Upper lobe of left lung (tissue), 4 donors: Measurements from ENCODE around the gene CCDC126.

Experiments
- EP300 ChIP-seq, 4 donors: sonication (generic); formaldehyde crosslinking; IDR thresholded peaks; one replicate each; pipeline ENCODE4 v1.5.1; 2017; ENCODE audit warnings: antibody characterized with exemption in 4 of 4, control low read depth in 2 of 4
- POLR2A ChIP-seq, 4 donors: fragments of 450-650 bp; IDR thresholded peaks; one replicate each; pipeline ENCODE4 v1.5.1; 2016 to 2017; ENCODE audit warnings: antibody characterized with exemption in 4 of 4, mild to moderate bottlenecking in 2 of 4
- POLR2AphosphoS5 ChIP-seq, 2 donors: sonication (generic); formaldehyde crosslinking; IDR thresholded peaks; one replicate each; pipeline ENCODE4 v1.5.1; 2017; ENCODE audit warnings: antibody characterized with exemption in 2 of 2
- TF ChIP-seq, protein P1 (sequence below), 6 experiments: fragments of 450-650 bp in 4 of 6; fragments of 200-600 bp in 2 of 6; sonication (generic) in 2 of 6; IDR thresholded peaks; one replicate each; pipeline ENCODE4 v1.5.1; 2016 to 2019; ENCODE audit warnings: antibody characterized with exemption in 6 of 6

DNA sequence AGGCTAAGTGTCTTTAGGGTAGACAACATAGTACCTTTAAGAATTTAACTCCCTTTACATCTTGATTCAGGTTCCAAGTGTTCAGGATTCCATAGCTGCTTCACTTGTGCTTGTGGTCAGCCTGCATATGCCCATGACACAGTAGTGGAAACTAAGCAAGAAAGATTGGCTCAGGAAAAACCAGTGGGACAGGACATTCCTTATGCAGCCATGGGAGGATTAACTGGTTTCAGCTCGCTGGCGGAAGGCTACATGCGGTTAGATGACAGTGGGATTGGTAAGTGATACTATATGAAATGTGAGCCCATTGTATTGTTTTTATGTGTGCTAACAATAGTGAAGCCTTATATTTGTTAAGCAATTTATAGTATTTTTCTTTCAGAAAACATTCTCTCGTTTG lies 94.1 kb downstream of the CCDC126 start:
- TF ChIP-seq, protein P1, sequence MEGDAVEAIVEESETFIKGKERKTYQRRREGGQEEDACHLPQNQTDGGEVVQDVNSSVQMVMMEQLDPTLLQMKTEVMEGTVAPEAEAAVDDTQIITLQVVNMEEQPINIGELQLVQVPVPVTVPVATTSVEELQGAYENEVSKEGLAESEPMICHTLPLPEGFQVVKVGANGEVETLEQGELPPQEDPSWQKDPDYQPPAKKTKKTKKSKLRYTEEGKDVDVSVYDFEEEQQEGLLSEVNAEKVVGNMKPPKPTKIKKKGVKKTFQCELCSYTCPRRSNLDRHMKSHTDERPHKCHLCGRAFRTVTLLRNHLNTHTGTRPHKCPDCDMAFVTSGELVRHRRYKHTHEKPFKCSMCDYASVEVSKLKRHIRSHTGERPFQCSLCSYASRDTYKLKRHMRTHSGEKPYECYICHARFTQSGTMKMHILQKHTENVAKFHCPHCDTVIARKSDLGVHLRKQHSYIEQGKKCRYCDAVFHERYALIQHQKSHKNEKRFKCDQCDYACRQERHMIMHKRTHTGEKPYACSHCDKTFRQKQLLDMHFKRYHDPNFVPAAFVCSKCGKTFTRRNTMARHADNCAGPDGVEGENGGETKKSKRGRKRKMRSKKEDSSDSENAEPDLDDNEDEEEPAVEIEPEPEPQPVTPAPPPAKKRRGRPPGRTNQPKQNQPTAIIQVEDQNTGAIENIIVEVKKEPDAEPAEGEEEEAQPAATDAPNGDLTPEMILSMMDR (IDR thresholded peaks at IDR 0.05) = no peak
- no peak for TF ChIP-seq POLR2A (IDR thresholded peaks at IDR 0.05)
- TF ChIP-seq EP300 (IDR thresholded peaks at IDR 0.05) = no peak
- no peak for TF ChIP-seq POLR2AphosphoS5 (IDR thresholded peaks at IDR 0.05)
